CD4-positive, alpha-beta T cell treated with Interleukin-4 for 4 hours (primary cell): Measurements from ENCODE around the gene ALKBH7.

Experiments used
- DNase-seq: peaks from one replicate; pipeline ENCODE4 v3.0.0-alpha.2; 2020

Gene ALKBH7

GRCh38 chr19:6402058-6402457 is 29.5 kb downstream of the ALKBH7 start:
- DNase-seq = no peak

GRCh38 chr19:6402837-6403608 is 30.4 kb downstream of the ALKBH7 start:
- no peak for DNase-seq

- no peak for DNase-seq
These were observed 33.8 kb downstream of the ALKBH7 start for GRCh38 chr19:6406401-6406800.

- DNase-seq = no peak
These were observed 36.8 kb downstream of the ALKBH7 start for GRCh38 chr19:6409346-6409745.

- no peak for DNase-seq
These were observed 39.5 kb downstream of the ALKBH7 start for GRCh38 chr19:6412061-6412446.

- peak; percentile 15 for DNase-seq
These were observed 40.0 kb downstream of the ALKBH7 start for GRCh38 chr19:6412447-6413091.

GRCh38 chr19:6413291-6413690 is 40.7 kb downstream of the ALKBH7 start:
- DNase-seq = no peak

GRCh38 chr19:6413721-6414643 is 41.4 kb downstream of the ALKBH7 start:
- no peak for DNase-seq

- no peak for DNase-seq
These were observed 42.4 kb downstream of the ALKBH7 start for GRCh38 chr19:6414793-6415590.

GRCh38 chr19:6415591-6416190 is 43.1 kb downstream of the ALKBH7 start:
- DNase-seq = no peak

GRCh38 chr19:6416658-6417405 is 44.2 kb downstream of the ALKBH7 start:
- no peak for DNase-seq

- no peak for DNase-seq
These were observed 45.3 kb downstream of the ALKBH7 start for GRCh38 chr19:6417713-6418561.

GRCh38 chr19:6418562-6418932 is 46.0 kb downstream of the ALKBH7 start:
- no peak for DNase-seq

GRCh38 chr19:6421075-6422014 is 48.8 kb downstream of the ALKBH7 start:
- no peak for DNase-seq

GRCh38 chr19:6423499-6424194 is 51.1 kb downstream of the ALKBH7 start:
- DNase-seq = peak; percentile 8

GRCh38 chr19:6424195-6424938 is 51.8 kb downstream of the ALKBH7 start, which contains the start of gene KHSRP:
KHSRP (minus strand) TSS chr19:6424811; CDS start chr19:6424701, 110 bp downstream.
- DNase-seq = no peak
